Cardiac muscle cell (in vitro differentiated cells and primary cell): ENCODE measurements around the gene MRTFA. TPM values are rescaled to one million over a fixed set of nuclear protein-coding genes. Genes with fewer than 3 reads are reported as not detected.

Experiments used
- DNase-seq, 2 donors: peaks; one replicate each; pipeline versions ENCODE4 v3.0.0 to v3.0.0-alpha.2; 2010 to 2017; ENCODE audit warnings: low read depth in 1 of 2, low spot score in 1 of 2
- H3K27ac ChIP-seq: fragments of 200-600 bp; sonication (generic); 2 replicates; pipeline ENCODE4 v1.5.1; 2016
- H3K27me3 ChIP-seq: fragments of 200-600 bp; sonication (generic); 2 replicates; pipeline ENCODE4 v1.6.0; 2016; ENCODE audit warnings: control low read depth
- H3K36me3 ChIP-seq: fragments of 200-600 bp; sonication (generic); 2 replicates; pipeline ENCODE4 v1.5.1; 2016; ENCODE audit warnings: control low read depth
- H3K4me1 ChIP-seq: fragments of 200-600 bp; sonication (generic); 2 replicates; pipeline ENCODE4 v1.8.1; 2017; ENCODE audit warnings: low read depth, mild to moderate bottlenecking, mixed run types
- H3K4me3 ChIP-seq: fragments of 200-600 bp; sonication (generic); 2 replicates; pipeline ENCODE4 v1.5.1; 2016; ENCODE audit warnings: mild to moderate bottlenecking
- H3K9me3 ChIP-seq: fragments of 200-600 bp; sonication (generic); 2 replicates; pipeline ENCODE4 v1.5.1; 2017; ENCODE audit warnings: low read depth, mild to moderate bottlenecking, control low read depth
- polyA plus RNA-seq: library from polyadenylated mRNA; unstranded; fragments of >200 nt; fragmentation: Nextera tagmentation; extraction: Ambion mirVana; gene quantifications from 2 replicates; pipeline ENCODE4 v1.2.1, GENCODE V29; 2016
- total RNA-seq: library from RNA; depleted of rRNA; stranded (reverse); fragments of >200 nt; gene quantifications from 2 replicates; pipeline ENCODE4 v1.2.3, GENCODE V29; 2016
- TF ChIP-seq, protein P1 (sequence below): IDR thresholded peaks from 2 replicates; pipeline ENCODE4 v1.5.1; 2012; ENCODE audit warnings: low read depth, mild to moderate bottlenecking, low read length

The MRTFA gene
- total and polyA plus RNA-seq, 2 experiments from 2014 or later, result 32.6 to 116 TPM

DNA sequence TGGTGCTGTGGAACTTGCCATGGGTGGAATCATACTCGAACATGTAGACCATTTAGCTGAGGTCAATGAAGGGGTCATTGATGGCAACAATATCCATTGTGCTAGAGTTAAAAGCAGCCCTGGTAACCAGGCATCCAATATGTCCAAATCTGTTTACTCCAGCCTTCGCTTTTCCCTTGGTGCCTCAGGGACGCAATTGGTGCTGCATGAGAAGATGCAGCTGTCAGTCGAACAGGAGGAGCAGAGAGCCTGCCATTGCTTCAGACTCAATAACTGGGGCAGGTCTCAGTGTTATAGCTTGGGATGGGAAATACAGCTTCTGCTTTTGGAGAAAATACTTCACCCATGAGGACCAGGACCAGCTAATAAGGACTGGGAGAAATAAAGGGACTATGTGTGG lies 37.8 kb upstream of the MRTFA start:
- Histone ChIP-seq H3K27ac (no peak overlapping the region), H3K27me3 (no peaks in the 10 kb centered on the region), H3K9me3 (no peaks in the 10 kb centered on the region), H3K4me1 (no peaks in the 10 kb centered on the region), H3K4me3 (no peak overlapping the region), H3K36me3 (no peaks in the 10 kb centered on the region)
- TF ChIP-seq, protein P1, sequence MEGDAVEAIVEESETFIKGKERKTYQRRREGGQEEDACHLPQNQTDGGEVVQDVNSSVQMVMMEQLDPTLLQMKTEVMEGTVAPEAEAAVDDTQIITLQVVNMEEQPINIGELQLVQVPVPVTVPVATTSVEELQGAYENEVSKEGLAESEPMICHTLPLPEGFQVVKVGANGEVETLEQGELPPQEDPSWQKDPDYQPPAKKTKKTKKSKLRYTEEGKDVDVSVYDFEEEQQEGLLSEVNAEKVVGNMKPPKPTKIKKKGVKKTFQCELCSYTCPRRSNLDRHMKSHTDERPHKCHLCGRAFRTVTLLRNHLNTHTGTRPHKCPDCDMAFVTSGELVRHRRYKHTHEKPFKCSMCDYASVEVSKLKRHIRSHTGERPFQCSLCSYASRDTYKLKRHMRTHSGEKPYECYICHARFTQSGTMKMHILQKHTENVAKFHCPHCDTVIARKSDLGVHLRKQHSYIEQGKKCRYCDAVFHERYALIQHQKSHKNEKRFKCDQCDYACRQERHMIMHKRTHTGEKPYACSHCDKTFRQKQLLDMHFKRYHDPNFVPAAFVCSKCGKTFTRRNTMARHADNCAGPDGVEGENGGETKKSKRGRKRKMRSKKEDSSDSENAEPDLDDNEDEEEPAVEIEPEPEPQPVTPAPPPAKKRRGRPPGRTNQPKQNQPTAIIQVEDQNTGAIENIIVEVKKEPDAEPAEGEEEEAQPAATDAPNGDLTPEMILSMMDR, result no peak
- no peak for DNase-seq

DNA sequence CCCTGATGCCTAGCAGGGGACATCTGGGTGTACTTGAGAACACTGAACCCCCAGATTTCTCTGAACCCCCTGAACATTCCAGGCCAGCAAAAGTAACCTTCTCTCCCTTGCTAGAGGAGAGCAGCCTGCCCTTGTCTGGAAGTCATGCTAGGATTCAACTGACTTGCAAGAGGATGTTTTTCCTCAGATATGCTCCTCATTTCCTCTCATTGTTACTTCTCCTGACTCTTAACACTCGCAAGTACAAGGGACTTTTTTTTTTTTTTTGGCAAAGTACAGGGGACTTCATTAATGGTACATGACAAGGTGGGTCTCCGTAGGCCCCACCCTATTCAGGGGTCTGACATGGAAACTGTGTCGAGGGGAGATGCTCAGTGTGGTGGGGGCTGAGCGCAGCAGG lies 36.5 kb upstream of the MRTFA start:
- Histone ChIP-seq H3K27me3 (no peaks in the 10 kb centered on the region), H3K36me3 (no peaks in the 10 kb centered on the region), H3K27ac (no peak overlapping the region), H3K4me3 (no peak overlapping the region), H3K9me3 (no peaks in the 10 kb centered on the region), H3K4me1 (no peaks in the 10 kb centered on the region)
- DNase-seq, result no peak
- TF ChIP-seq, protein P1, result no peak

DNA sequence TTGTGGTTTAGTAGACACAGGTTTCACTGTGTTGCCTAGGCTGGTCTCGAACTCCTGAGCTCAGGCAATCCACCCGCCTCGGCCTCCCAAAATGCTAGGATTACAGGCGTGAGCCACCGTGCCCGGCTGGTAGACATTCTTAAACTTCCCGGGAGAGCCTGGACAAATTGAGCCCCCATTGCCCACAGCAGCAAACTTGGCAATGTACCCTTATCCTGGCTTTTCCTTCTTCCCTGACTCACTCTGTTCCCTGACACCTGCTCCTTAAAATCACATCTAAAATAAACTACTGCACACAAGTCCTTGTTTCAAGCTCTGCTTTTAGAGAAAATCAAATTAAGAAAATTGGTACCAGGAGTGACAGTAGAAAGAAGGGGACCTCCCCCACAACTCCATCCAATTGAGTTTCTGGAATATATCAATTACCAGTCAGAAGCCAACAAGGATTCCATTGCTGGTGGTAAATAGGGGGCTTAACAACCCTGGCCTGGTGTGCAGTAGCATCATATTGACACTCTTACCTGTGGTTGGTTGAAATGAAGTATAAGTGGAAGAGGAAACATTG lies 35.4 kb upstream of the MRTFA start:
- Histone ChIP-seq H3K9me3 (no peaks in the 10 kb centered on the region), H3K27me3 (no peaks in the 10 kb centered on the region), H3K4me3 (no peak overlapping the region), H3K27ac (no peak overlapping the region), H3K4me1 (no peaks in the 10 kb centered on the region), H3K36me3 (no peaks in the 10 kb centered on the region)
- no peak for DNase-seq
- TF ChIP-seq, protein P1, result no peak

DNA sequence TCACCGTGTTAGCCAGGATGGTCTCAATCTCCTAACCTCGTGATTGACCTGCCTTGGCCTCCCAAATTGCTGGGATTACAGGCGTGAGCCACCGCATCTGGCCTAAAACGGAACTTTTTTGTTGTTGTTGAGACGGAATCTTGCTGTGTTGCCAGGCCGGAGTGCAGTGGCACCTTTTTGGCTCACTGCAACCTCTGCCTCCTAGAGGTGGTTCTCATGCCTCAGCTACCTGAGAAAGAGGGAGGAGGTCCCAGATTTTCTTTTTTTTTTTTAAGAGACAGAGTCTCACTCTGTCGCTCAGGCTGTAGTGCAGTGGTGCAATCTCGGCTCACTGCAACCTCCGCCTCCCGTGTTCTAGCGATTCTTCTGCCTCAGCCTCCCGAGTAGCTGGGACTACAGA lies 34.9 kb upstream of the MRTFA start:
- Histone ChIP-seq H3K27ac (no peak overlapping the region), H3K36me3 (no peaks in the 10 kb centered on the region), H3K9me3 (no peaks in the 10 kb centered on the region), H3K27me3 (no peaks in the 10 kb centered on the region), H3K4me1 (no peaks in the 10 kb centered on the region), H3K4me3 (no peak overlapping the region)
- TF ChIP-seq, protein P1, result no peak
- no peak for DNase-seq

DNA sequence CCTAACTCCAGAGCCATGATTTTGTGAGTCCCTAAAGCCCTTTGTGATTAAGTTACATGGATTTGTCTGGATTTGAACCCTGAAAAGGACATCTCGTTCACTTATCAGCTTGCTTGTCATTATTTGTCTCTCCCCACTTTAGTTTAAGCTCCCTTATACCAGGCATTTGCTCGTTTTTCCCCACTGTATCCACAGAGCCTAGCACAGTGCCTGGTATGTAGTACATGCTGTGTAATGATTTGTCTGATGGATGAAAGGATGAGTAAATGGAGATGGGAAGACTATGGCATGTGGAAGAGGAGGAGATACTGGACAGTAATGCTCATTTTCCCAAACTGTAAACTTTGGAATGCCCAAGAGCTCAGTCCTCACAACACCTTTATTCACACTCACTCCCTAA lies 33.5 kb upstream of the MRTFA start:
- no peak overlapping the region for H3K27ac ChIP-seq
- no peak for DNase-seq
- H3K4me1 ChIP-seq, result no peaks in the 10 kb centered on the region
- no peaks in the 10 kb centered on the region for H3K36me3 ChIP-seq
- no peaks in the 10 kb centered on the region for H3K9me3 ChIP-seq
- no peaks in the 10 kb centered on the region for H3K27me3 ChIP-seq
- no peak overlapping the region for H3K4me3 ChIP-seq
- TF ChIP-seq, protein P1, result no peak
